Measurements from ENCODE around the gene JARID2.

Gene JARID2

DNA sequence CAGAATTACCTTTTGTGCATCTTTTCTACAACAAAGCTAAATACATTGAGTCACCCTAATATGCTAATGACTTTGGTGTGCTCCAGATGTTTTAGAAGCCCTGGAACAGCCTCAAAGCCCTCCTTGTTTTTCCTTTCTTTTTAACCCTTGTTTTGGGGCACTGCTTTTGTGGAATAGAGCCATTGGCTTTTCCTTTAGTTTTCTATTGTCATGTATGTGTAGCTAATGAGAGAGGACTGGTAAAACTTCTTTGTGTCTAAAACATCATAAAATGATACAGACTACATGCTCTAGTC, 158.8 kb downstream of the JARID2 start:
- TF ChIP-seq, protein P1, sequence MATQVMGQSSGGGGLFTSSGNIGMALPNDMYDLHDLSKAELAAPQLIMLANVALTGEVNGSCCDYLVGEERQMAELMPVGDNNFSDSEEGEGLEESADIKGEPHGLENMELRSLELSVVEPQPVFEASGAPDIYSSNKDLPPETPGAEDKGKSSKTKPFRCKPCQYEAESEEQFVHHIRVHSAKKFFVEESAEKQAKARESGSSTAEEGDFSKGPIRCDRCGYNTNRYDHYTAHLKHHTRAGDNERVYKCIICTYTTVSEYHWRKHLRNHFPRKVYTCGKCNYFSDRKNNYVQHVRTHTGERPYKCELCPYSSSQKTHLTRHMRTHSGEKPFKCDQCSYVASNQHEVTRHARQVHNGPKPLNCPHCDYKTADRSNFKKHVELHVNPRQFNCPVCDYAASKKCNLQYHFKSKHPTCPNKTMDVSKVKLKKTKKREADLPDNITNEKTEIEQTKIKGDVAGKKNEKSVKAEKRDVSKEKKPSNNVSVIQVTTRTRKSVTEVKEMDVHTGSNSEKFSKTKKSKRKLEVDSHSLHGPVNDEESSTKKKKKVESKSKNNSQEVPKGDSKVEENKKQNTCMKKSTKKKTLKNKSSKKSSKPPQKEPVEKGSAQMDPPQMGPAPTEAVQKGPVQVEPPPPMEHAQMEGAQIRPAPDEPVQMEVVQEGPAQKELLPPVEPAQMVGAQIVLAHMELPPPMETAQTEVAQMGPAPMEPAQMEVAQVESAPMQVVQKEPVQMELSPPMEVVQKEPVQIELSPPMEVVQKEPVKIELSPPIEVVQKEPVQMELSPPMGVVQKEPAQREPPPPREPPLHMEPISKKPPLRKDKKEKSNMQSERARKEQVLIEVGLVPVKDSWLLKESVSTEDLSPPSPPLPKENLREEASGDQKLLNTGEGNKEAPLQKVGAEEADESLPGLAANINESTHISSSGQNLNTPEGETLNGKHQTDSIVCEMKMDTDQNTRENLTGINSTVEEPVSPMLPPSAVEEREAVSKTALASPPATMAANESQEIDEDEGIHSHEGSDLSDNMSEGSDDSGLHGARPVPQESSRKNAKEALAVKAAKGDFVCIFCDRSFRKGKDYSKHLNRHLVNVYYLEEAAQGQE (IDR thresholded peaks at IDR 0.05; ENCODE audit: insufficient read depth in 1 of 2, low read depth in 2 of 2, low read length in 2 of 2): no peak
- TF ChIP-seq TAF1 (IDR thresholded peaks at IDR 0.05; ENCODE audit: borderline replicate concordance, insufficient read depth, low read length) (no peak), POLR2AphosphoS5 (IDR thresholded peaks at IDR 0.05; ENCODE audit: low read depth, low read length) (no peak), FOXP2 (optimal IDR thresholded peaks at IDR 0.05; ENCODE audit: borderline replicate concordance, extremely low read depth, extremely low read length, insufficient read depth) (no peak), SIN3A (IDR thresholded peaks at IDR 0.05; ENCODE audit: borderline replicate concordance, insufficient read depth, low read length) (no peak)

DNA sequence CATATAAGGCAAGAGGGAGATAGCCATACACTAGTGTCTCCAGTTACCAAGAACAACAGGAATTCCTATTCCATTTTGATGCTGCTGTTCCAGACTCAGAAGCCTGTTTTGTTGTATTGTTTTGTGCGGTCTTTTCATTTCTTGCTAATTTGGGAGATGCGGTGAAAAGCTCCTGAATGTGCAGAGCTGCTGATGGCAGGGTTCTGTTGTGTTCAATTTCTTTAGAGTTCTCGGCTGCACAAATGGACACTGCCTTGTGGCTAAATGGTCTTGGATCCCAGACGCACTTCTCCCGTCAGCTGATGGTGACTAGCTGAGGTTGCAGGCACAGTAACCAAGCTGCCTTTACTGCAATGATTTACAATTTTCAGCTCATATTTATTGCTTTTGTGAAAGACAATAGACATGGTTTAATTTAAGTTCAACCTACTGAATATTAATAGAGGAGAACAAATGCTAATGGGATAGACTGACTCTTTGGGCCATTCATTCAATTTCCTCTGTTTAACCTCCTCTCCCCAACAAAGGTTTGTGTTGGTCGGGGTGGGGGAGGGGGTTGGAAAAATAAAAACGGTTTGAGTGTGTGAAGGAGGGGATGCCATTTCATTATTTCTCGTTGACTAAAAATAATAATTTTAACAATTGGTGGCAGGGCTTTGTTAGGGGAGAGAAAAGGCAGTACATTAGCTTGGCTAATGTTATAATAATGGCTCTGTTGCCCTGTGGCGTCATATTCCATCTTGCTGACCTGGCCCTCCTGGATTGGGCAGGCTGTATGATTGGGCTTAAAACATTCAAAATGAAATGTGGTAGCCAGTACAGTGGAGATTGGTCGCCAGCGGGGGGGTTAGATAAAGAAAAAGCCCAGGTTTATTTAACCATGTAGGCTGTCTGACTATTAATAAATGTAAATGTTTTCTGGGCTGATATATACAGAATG, 159.5 kb downstream of the JARID2 start:
- TF ChIP-seq TAF1 (IDR thresholded peaks at IDR 0.05; ENCODE audit: borderline replicate concordance, insufficient read depth, low read length) (no peak), POLR2AphosphoS5 (IDR thresholded peaks at IDR 0.05; ENCODE audit: low read depth, low read length) (no peak), SIN3A (IDR thresholded peaks at IDR 0.05; ENCODE audit: borderline replicate concordance, insufficient read depth, low read length) (no peak), FOXP2 (optimal IDR thresholded peaks at IDR 0.05; ENCODE audit: borderline replicate concordance, extremely low read depth, extremely low read length, insufficient read depth) (no peak)
- TF ChIP-seq, protein P1 (IDR thresholded peaks at IDR 0.05; ENCODE audit: insufficient read depth in 1 of 2, low read depth in 2 of 2, low read length in 2 of 2): no peak

DNA sequence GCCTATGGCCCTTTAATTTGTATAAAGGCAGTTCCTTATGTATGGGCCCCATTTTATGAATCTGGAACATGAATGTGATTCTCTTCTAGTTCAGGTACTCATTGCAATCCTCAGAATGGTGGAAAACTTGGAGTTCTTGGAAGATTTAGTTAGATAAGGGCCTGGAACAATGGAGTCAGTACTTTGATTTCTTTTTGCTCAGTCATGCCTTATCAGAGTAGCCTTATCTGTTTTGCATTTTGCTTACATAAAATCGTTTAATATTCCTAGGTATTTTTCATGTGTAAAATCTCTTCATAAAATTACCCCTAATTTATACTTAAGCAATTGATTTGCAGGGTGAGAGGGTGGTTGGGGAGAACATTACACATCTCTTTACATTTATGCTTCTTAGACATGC, 160.6 kb downstream of the JARID2 start:
- TF ChIP-seq POLR2AphosphoS5 (IDR thresholded peaks at IDR 0.05; ENCODE audit: low read depth, low read length) (no peak), TAF1 (IDR thresholded peaks at IDR 0.05; ENCODE audit: borderline replicate concordance, insufficient read depth, low read length) (no peak), FOXP2 (optimal IDR thresholded peaks at IDR 0.05; ENCODE audit: borderline replicate concordance, extremely low read depth, extremely low read length, insufficient read depth) (no peak), SIN3A (IDR thresholded peaks at IDR 0.05; ENCODE audit: borderline replicate concordance, insufficient read depth, low read length) (no peak)
- TF ChIP-seq, protein P1 (IDR thresholded peaks at IDR 0.05; ENCODE audit: insufficient read depth in 1 of 2, low read depth in 2 of 2, low read length in 2 of 2): no peak

DNA sequence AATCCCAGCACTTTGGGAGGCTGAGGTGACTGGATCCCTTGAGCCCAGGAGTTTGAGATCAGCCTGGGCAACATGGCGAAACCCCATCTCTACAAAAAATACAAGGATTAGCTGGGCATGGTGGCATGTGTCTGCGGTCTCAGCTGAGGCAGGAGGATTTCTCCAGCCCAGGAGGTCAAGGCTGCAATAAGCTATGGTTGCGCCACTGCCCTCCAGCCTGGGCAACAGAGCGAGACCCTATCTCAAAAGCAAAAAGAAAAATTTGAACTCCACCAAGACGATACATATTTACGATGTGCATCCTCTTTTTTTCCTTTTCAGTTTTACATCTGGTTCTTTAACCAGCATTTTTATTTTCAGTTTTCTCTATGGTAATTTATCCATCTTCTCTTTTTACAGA, 162.1 kb downstream of the JARID2 start:
- TF ChIP-seq, protein P1 (IDR thresholded peaks at IDR 0.05; ENCODE audit: insufficient read depth in 1 of 2, low read depth in 2 of 2, low read length in 2 of 2): no peak
- no peak for TF ChIP-seq FOXP2 (optimal IDR thresholded peaks at IDR 0.05; ENCODE audit: borderline replicate concordance, extremely low read depth, extremely low read length, insufficient read depth)
- TF ChIP-seq SIN3A (IDR thresholded peaks at IDR 0.05; ENCODE audit: borderline replicate concordance, insufficient read depth, low read length): no peak
- TF ChIP-seq TAF1 (IDR thresholded peaks at IDR 0.05; ENCODE audit: borderline replicate concordance, insufficient read depth, low read length): no peak
- TF ChIP-seq POLR2AphosphoS5 (IDR thresholded peaks at IDR 0.05; ENCODE audit: low read depth, low read length): no peak
